ENCODE measurements around the gene HAUS5.

DNA sequence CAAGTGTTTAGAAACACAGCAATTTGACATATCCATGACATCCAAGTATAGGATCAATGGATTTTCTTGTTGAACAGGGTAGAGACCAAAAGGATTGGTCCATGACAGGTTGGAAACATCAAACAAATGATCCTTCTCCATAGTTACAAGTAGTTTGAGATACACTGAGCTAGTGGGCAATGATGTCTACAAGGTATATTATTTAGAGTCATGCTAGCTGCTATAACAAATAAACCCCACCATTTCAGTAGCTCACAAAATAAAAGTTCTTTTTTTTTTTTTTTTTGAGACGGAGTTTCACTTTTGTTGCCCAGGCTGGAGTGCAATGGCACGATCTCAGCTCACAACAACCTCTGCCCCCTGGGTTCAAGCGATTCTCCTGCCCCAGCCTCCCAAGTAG lies 4.9 kb upstream of the HAUS5 start:
- TF ChIP-seq, protein P1, sequence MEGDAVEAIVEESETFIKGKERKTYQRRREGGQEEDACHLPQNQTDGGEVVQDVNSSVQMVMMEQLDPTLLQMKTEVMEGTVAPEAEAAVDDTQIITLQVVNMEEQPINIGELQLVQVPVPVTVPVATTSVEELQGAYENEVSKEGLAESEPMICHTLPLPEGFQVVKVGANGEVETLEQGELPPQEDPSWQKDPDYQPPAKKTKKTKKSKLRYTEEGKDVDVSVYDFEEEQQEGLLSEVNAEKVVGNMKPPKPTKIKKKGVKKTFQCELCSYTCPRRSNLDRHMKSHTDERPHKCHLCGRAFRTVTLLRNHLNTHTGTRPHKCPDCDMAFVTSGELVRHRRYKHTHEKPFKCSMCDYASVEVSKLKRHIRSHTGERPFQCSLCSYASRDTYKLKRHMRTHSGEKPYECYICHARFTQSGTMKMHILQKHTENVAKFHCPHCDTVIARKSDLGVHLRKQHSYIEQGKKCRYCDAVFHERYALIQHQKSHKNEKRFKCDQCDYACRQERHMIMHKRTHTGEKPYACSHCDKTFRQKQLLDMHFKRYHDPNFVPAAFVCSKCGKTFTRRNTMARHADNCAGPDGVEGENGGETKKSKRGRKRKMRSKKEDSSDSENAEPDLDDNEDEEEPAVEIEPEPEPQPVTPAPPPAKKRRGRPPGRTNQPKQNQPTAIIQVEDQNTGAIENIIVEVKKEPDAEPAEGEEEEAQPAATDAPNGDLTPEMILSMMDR (IDR thresholded peaks at IDR 0.05) = no peak
- no peak for TF ChIP-seq POLR2A (IDR thresholded peaks at IDR 0.05)

Measured in right lobe of liver (tissue), 4 donors.